ENCODE results near the gene MEGF9.
A peak's percentile ranks its signal among the peaks of the same experiment; 100 is the strongest.
"Not testable (repeated sequence)": the region's sequence is repeated elsewhere in the genome, so short reads cannot be mapped to it uniquely, and the experiment has no call there.

The MEGF9 gene

DNA sequence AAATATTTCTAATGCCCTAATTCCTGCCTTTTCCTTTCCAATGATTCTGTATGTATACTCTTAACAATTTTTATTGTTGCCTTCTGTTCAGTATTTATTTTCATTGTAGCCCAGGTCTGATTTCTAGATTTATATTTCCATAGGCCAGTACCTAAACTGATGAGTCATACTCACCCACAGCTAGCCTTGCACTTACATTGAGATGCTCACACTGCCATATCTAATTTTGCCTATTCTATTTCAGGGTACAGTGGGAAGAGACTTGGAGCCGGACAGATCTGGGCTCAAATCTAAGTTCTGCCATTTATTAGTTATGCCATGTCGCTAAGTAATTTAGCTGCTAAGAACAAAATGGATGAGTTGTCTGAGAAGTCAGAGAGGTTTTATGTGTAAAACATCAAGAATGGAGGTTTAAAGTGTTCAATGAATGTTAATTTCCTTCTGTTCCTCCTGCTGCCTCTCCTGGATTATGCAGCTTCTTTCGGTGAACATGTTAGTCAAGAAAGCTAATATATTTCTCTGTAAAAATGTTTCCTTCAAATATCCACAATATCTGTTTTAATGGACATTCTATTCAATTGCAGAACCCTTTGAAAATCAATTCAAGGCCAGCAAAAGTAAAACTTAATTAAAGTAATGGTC is 72.0 kb downstream of the MEGF9 start:
- H3K4me3 ChIP-seq (replicated peaks in 1 of 2; ENCODE audit: low read depth in 2 of 2, low read length in 2 of 2) = no peak overlapping the region
- TF ChIP-seq, protein P1, sequence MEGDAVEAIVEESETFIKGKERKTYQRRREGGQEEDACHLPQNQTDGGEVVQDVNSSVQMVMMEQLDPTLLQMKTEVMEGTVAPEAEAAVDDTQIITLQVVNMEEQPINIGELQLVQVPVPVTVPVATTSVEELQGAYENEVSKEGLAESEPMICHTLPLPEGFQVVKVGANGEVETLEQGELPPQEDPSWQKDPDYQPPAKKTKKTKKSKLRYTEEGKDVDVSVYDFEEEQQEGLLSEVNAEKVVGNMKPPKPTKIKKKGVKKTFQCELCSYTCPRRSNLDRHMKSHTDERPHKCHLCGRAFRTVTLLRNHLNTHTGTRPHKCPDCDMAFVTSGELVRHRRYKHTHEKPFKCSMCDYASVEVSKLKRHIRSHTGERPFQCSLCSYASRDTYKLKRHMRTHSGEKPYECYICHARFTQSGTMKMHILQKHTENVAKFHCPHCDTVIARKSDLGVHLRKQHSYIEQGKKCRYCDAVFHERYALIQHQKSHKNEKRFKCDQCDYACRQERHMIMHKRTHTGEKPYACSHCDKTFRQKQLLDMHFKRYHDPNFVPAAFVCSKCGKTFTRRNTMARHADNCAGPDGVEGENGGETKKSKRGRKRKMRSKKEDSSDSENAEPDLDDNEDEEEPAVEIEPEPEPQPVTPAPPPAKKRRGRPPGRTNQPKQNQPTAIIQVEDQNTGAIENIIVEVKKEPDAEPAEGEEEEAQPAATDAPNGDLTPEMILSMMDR (IDR thresholded peaks at IDR 0.05; ENCODE audit: low read depth, low read length) = no peak
- no peak for DNase-seq (ENCODE audit: low read depth in 2 of 2)

DNA sequence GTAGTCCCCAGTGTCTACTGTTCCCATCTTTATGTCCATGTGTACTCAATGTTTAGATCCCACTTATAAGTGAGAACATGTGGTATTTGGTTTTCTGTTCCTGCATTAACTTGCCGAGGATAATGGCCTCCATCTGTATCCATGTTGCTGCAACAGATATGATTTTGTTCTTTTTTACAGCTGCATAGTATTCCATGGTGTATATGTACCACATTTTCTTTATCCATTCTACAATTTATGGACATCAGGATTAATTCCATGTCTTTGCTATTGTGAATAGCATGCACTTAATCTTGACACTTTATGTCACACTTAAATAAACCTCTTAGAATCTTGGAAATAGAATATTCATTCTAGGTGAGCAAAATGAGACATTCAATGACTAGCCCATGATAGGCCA is 73.4 kb downstream of the MEGF9 start:
- not testable (repeated sequence) for H3K4me3 ChIP-seq (replicated peaks in 1 of 2; ENCODE audit: low read depth in 2 of 2, low read length in 2 of 2); DNase-seq (ENCODE audit: low read depth in 2 of 2)

DNA sequence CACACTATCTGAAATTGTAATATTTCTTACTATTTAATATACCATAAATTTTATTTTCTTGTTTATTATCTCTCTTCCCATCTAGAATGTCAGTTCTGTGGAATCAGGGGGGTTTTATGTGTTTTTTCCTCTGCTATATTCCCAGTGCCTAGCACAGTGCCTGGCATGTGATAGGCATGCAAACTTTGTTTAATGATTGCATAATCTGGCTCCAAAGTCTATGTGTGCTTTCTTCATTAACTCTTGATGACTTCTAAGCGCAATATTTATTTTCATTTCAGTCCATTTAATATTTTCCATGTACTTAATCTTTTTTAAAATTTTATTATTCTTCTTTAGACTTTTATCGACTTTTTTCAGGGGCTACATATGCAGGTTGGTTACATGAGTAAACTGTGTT is 73.9 kb downstream of the MEGF9 start:
- DNase-seq (ENCODE audit: low read depth in 2 of 2) = no peak
- H3K4me3 ChIP-seq (replicated peaks in 1 of 2; ENCODE audit: low read depth in 2 of 2, low read length in 2 of 2) = no peak overlapping the region
- TF ChIP-seq, protein P1 (IDR thresholded peaks at IDR 0.05; ENCODE audit: low read depth, low read length) = no peak

DNA sequence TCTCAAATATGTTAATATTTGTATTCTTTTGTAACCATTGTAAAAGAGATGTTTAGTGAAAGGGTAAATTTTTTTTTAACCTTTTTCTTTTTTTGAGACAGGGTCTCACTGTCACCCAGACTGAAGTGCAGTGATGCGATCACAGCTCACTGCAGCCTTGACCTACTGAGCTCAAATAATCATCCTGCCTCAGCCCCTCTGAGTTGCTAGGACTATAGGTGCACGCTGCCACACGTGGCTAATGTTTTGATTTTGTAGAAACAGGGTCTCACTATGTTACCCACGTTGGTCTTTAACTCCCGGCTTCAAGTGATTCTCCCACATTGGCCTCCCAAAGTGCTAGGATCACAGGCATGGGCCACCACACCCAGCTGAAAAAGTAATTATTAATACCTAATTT is 76.4 kb downstream of the MEGF9 start:
- TF ChIP-seq, protein P1 (IDR thresholded peaks at IDR 0.05; ENCODE audit: low read depth, low read length) = no peak
- no peak for DNase-seq (ENCODE audit: low read depth in 2 of 2)
- H3K4me3 ChIP-seq (replicated peaks in 1 of 2; ENCODE audit: low read depth in 2 of 2, low read length in 2 of 2) = no peak overlapping the region

DNA sequence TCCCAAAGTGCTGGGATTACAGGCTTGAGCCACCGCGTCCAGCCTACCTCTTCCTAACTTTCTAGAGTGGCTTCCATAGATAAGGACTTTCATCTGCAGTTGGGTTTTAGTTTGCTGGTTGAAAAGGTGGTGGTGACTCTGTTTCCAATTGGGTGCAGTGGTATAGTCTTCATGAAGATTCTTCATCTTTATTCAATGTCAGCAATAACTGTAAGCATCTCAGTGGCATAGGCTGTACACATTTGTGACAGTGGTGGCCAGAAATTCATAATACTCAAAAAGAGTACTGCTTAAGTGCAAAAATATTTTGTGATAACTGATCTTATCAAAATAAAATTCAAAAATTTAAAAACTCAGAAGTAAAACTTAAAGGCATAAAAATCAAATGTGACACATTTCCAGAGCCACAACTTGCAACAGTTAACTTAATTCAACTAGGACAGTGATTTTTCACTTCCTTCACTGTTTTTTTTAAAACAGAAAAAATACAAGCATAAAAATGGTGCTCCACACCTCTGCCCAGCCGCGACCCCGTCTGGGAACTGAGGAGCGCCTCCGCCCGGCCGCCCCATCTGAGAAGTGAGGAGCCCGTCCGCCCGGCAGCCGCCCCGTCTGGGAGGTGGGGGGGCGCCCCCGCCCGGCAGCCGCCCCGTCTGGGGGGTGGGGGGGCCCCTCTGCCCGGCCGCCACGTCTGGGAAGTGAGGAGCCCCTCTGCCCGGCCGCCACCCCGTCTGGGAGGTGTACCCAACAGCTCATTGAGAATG is 77.9 kb downstream of the MEGF9 start:
- TF ChIP-seq, protein P1 (IDR thresholded peaks at IDR 0.05; ENCODE audit: low read depth, low read length) = no peak
- H3K4me3 ChIP-seq (replicated peaks in 1 of 2; ENCODE audit: low read depth in 2 of 2, low read length in 2 of 2) = no peak overlapping the region
- DNase-seq (ENCODE audit: low read depth in 2 of 2) = no peak

DNA sequence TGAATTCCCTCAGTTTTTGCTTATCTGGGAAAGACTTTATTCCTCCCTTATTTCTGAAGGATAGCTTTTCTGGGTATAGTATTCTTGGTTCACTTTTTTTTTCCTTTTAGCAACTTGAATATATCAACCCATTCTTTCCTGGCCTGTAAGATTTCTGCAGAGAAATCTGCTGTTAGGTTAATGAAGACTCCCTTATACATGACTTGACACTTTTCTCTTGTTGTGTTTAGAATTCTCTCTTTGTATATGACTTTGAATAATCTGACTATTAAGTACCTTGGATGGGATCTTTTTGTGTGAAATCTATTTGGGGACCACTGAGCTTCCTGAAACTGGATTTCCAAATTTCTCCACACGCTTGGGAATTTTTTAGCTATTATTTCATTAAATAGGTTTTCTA is 79.3 kb downstream of the MEGF9 start:
- TF ChIP-seq, protein P1 (IDR thresholded peaks at IDR 0.05; ENCODE audit: low read depth, low read length) = no peak
- DNase-seq (ENCODE audit: low read depth in 2 of 2) = no peak
- H3K4me3 ChIP-seq (replicated peaks in 1 of 2; ENCODE audit: low read depth in 2 of 2, low read length in 2 of 2) = no peak overlapping the region

DNA sequence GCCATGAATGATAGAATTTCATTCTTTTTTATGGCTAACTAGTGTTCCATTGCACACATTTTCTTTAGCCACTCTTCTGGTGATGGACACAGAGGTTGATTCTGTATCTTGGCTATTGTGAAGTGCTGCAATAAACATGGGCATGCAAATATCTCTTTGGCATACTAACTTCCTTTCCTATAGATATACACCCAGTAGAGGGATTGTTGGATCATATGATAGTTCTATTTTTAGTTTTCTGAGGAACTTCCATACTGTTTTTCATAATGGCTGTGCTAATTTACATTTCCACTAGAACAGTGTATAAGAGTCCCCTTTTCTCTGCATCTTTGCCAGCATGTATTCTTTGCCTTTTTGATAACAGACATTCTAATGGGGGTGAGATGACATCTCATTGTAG is 83.9 kb downstream of the MEGF9 start:
- TF ChIP-seq, protein P1 (IDR thresholded peaks at IDR 0.05; ENCODE audit: low read depth, low read length) = no peak
- H3K4me3 ChIP-seq (replicated peaks in 1 of 2; ENCODE audit: low read depth in 2 of 2, low read length in 2 of 2) = no peak overlapping the region
- no peak for DNase-seq (ENCODE audit: low read depth in 2 of 2)

DNA sequence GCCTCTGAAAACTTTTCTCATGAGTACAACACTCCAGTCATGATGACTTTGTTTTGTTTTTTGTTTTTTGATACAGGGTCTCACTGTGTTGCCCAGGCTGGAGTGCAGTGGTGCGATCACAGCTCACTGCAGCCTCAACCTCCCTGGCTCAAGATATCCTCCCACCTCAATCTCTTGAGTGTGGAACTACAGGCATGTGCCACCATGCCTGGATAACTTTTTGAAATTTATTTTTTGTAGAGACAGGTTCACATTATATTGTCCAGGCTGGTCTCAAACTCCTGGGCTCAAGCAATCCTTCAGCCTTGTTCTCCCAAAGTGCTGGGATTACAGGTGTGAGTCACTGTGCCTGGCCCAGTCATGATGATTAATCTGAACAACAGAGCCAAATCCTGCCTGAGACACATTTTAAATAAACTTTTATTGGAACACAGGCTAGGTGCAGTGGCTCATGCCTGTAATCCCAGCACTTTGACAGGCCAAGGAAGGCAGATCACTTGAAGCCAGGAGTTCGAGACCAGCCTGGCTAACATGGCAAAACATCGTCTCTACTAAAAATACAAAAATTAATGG is 85.3 kb downstream of the MEGF9 start:
- peak; percentile 9 to 78 for DNase-seq (ENCODE audit: low read depth in 2 of 2)
- not testable (repeated sequence) for H3K4me3 ChIP-seq (replicated peaks in 1 of 2; ENCODE audit: low read depth in 2 of 2, low read length in 2 of 2)

Data from cardiac fibroblast (primary cell).